ENCODE data around the gene JAK2.
A peak's percentile ranks its signal among the peaks of the same experiment; 100 is the strongest.
"Not testable (repeated sequence)": the region's sequence is repeated elsewhere in the genome, so short reads cannot be mapped to it uniquely, and the experiment has no call there.

The JAK2 gene

GRCh38 chr9:4984621-4985385 is at the start of gene JAK2:
Gene JAK2, plus strand, starts transcription at chr9:4985272. Its CDS starts 36,716 bp downstream, at chr9:5021988.
- DNase-seq (ENCODE audit: low spot score) = peak; percentile 88

DNA sequence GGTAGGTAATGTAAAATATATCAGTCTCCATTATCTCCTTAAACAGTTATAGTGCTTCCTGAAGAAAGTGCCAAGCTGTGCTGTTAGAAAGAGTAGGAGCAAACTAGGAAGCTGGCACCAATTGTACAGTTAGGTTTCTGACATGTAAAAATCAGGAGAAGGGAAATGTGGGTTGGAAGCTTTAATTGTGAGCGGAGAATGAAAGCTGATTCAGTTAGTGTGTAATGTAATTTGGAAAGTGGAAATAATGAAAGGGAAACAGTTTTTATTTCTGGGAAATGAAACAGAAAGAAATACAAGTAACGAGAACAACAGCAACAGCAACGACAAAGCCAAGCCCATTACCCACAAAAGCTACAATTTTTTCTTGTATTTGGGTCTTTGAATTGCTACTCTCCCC is 48.8 kb upstream of the JAK2 start:
- no peak for DNase-seq (ENCODE audit: low spot score)

- DNase-seq (ENCODE audit: low spot score) = no peak
Observed at GRCh38 chr9:4936823-4937222, 48.2 kb upstream of the JAK2 start.

DNA sequence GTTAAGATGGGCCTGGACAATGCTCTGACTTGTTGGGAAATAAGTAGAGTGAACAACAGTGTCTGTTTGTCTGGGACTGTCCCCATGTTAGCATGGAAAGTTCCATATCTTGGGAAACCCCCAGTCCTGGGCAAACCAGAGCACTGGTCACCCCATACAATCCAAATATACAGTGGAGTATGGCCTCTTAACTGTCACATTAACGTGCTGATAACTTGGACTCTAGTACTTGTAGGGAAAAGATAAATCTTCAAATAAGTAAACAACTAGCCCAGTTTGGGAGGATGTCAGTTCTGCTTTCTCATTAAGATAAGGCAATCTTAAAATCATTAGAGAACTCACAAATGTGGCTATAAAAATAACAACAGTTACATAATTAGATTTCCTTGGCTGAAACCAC is 47.6 kb upstream of the JAK2 start:
- peak; percentile 45 for DNase-seq (ENCODE audit: low spot score)

GRCh38 chr9:4938496-4938895 is 46.6 kb upstream of the JAK2 start:
- no peak for DNase-seq (ENCODE audit: low spot score)

- no peak for DNase-seq (ENCODE audit: low spot score)
Observed at GRCh38 chr9:4939118-4939561, 45.9 kb upstream of the JAK2 start.

GRCh38 chr9:4942042-4942691 is 42.9 kb upstream of the JAK2 start:
- not testable (repeated sequence) for DNase-seq (ENCODE audit: low spot score)

DNA sequence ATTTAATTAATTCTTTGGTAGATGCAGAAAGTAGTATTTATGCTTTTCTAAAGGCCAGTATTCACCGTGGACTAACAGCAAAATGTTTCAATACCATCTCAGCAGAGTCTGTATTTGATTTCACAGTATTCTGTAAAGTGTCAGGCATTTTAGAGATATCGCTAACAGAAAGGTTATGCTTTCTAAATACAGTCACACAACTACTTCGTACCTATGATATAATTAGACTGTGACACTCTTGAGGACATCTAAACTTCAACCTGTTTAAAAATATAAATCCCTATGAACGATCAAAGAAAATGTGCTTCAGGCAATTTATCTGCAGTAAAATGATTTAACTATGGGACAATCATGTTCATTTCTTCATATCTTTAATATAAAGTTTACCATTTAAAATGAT is 41.7 kb upstream of the JAK2 start:
- DNase-seq (ENCODE audit: low spot score) = no peak

- not testable (repeated sequence) for DNase-seq (ENCODE audit: low spot score)
Observed at GRCh38 chr9:4944431-4945211, 40.5 kb upstream of the JAK2 start.

GRCh38 chr9:4946937-4947336 is 38.1 kb upstream of the JAK2 start:
- no peak for DNase-seq (ENCODE audit: low spot score)

GRCh38 chr9:4955836-4956235 is 29.2 kb upstream of the JAK2 start:
- no peak for DNase-seq (ENCODE audit: low spot score)

- no peak for DNase-seq (ENCODE audit: low spot score)
Observed at GRCh38 chr9:4959031-4959430, 26.0 kb upstream of the JAK2 start.

- no peak for DNase-seq (ENCODE audit: low spot score)
Observed at GRCh38 chr9:4962085-4962484, 23.0 kb upstream of the JAK2 start.

GRCh38 chr9:4964540-4964939 is 20.5 kb upstream of the JAK2 start:
- DNase-seq (ENCODE audit: low spot score) = no peak

GRCh38 chr9:4965174-4965821 is 19.8 kb upstream of the JAK2 start:
- DNase-seq (ENCODE audit: low spot score) = no peak

DNA sequence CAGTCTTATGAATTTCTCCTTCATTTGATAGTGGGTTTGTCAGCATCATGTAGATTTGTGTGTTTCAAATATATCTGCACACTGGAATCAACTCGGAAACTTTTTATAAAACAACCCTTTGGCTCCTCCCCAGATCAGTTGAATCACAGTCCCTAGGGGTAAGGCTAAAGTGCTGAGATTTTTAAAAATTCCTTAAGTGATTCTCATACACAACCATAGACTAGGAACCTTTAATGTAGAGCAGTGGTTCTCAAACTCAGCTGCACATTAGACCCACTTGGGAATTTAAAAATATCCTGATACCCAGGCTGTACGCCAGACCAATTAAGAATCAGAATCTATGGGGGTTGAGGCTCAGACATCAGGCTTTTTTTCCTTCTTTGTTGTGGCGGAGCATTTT is 17.5 kb upstream of the JAK2 start:
- DNase-seq (ENCODE audit: low spot score) = no peak

- no peak for DNase-seq (ENCODE audit: low spot score)
Observed at GRCh38 chr9:4969130-4969529, 15.9 kb upstream of the JAK2 start.

- DNase-seq (ENCODE audit: low spot score) = no peak
Observed at GRCh38 chr9:4970970-4971641, 14.0 kb upstream of the JAK2 start.

DNA sequence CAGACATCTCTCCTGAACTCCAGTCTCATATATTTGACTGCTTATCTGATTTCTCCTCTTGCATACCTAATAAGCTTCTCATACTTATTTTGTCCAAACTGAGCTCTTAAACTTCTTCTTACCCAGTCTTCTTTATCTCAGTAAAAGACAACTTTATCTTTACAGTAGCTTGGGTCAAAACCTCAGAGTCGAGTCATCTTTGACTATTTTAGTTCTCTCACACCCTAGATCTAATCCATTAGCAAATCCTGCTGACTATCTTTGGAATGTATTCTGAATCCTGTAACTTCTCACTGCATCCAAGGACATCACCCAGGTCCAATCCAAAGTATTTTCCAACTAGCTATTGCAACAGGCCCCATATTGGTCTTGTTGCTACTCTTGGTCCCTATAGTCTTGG is 11.8 kb upstream of the JAK2 start:
- DNase-seq (ENCODE audit: low spot score) = no peak

- DNase-seq (ENCODE audit: low spot score) = no peak
Observed at GRCh38 chr9:4973902-4974301, 11.2 kb upstream of the JAK2 start.

DNA sequence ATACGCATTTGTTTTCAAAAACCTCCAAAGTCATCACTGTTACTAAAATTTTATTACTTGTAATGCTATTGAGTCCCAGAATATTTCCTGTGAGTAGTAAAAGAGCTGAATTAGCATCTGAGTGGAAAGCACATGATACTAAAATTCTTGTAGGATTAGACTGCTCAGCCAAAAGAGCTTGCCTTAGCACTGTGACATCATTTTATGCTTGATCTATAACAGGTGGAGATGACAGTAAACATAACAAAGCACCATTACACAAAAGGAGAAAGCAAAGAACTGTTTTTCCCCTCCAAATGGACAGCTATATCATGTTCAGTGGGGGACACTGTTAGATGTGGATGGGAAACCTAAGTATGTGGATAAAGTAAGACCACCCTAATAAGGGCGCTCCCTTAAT is 5.8 kb upstream of the JAK2 start:
- DNase-seq (ENCODE audit: low spot score) = no peak
